GM06990 (cell line): Measurements from ENCODE around the gene TERT.

ENCODE experiments used
- DNase-seq: peaks from one replicate; pipeline ENCODE4 v3.0.0-alpha.2; 2011; ENCODE audit not compliant: insufficient read length; ENCODE audit errors: extremely low read depth
- H3K27me3 ChIP-seq: replicated peaks from 2 replicates; pipeline ENCODE4 v1.6.0; 2011; ENCODE audit warnings: low read length; ENCODE audit not compliant: control insufficient read depth, insufficient read depth
- H3K36me3 ChIP-seq: 2 replicates; pipeline ENCODE4 v1.5.1; 2011; ENCODE audit warnings: low read length; ENCODE audit not compliant: control insufficient read depth, insufficient read depth
- H3K4me3 ChIP-seq: replicated peaks from 2 replicates; pipeline ENCODE4 v1.5.1; 2011; ENCODE audit warnings: low read depth, mild to moderate bottlenecking, control low read depth, low read length
- CTCF ChIP-seq: IDR thresholded peaks from 2 replicates; pipeline ENCODE4 v1.5.1; 2011; ENCODE audit warnings: low read length, control low read depth, mild to moderate bottlenecking, inconsistent platforms; ENCODE audit not compliant: insufficient read depth, poor library complexity, severe bottlenecking

TERT gene

DNA sequence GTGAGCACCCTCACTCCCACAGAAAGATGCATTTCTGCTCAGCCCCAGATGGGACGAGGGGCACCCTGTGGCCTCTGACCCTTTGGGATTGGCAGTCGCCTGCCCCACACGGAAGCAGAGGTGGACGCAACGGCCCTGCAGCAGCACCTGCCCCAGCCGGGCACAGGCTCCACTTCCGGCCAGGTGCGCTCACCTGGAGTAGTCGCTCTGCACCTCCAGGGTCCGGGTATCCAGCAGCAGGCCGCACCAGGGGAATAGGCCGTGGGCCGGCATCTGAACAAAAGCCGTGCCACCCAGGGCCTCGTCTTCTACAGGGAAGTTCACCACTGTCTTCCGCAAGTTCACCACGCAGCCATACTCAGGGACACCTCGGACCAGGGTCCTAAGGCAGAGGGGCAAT is 30.7 kb downstream of the TERT start:
- no peaks in the 10 kb centered on the region; the same call in 1 of the 2 replicates for H3K27me3 ChIP-seq
- no peaks in the 10 kb centered on the region for H3K36me3 ChIP-seq
- TF ChIP-seq CTCF: no peak
- H3K4me3 ChIP-seq: no peak overlapping the region
- no peak for DNase-seq

DNA sequence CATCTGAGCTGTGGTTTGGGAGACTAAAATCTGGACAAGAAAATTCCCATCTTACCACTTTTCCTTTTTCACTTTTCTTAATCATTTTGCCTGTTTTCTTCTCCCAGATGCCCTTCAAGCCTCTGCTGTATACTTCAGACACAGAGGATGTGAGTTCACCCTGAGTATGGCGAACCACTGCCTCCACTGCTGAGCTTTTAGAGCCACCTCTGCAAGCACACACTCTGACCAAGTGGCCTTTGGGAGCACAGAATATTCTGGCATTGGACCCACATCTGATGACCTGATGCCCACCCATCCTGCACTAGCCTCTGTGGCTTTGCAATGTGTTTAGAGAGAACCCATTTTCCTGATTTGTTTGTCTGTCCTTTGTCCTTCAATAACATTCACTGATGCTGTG is 32.5 kb downstream of the TERT start:
- TF ChIP-seq CTCF: no peak
- Histone ChIP-seq H3K4me3 (no peak overlapping the region), H3K36me3 (no peaks in the 10 kb centered on the region), H3K27me3 (no peaks in the 10 kb centered on the region; the same call in 1 of the 2 replicates)
- no peak for DNase-seq

GRCh38 chr5:1261643-1262042 is 33.2 kb downstream of the TERT start:
- DNase-seq: no peak
- Histone ChIP-seq H3K4me3 (no peak overlapping the region), H3K36me3 (no peaks in the 10 kb centered on the region), H3K27me3 (no peaks in the 10 kb centered on the region; the same call in 1 of the 2 replicates)
- TF ChIP-seq CTCF: no peak

- no peak for DNase-seq
- TF ChIP-seq CTCF: no peak
- no peaks in the 10 kb centered on the region; the same call in 1 of the 2 replicates for H3K27me3 ChIP-seq
- no peaks in the 10 kb centered on the region for H3K36me3 ChIP-seq
- H3K4me3 ChIP-seq: no peak overlapping the region
Observed at GRCh38 chr5:1259806-1260480, 34.9 kb downstream of the TERT start.

DNA sequence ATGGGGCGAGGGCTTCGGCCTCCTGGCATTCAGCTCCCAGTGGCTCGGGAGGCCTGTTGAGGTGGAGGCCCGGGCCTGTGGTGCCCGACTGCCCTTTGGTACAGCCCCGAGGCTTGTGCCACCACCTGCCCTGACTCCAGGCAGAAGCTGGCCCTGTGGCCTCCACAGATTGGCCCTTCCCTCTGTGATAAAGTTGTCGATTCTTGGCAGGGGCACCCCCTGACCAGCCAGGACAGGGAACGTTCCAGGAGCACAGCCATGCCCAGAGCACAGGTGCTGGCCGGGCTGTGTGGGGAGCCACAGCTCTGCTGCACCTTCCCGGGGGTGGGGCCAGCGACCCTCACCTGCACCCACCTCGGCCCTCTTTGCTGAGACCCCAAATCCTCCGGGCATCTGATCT is 37.0 kb downstream of the TERT start:
- TF ChIP-seq CTCF: no peak
- Histone ChIP-seq H3K27me3 (no peaks in the 10 kb centered on the region; the same call in none of the 2 replicates), H3K36me3 (no peaks in the 10 kb centered on the region)

More for the DNA sequence above, 37.0 kb downstream of the TERT start:
- no peak for DNase-seq
- no peak overlapping the region for H3K4me3 ChIP-seq
